Measurements from ENCODE around the gene FOXP1. TPM values are rescaled to one million over a fixed set of nuclear protein-coding genes. Genes with fewer than 3 reads are reported as not detected.

FOXP1 gene
- total and polyA plus RNA-seq, 9 of the 15 experiments (the other 6 are each of a cell fraction or from before 2014, with no cell fraction given) = 7.7 to 34.5 (median 13.7) TPM

DNA sequence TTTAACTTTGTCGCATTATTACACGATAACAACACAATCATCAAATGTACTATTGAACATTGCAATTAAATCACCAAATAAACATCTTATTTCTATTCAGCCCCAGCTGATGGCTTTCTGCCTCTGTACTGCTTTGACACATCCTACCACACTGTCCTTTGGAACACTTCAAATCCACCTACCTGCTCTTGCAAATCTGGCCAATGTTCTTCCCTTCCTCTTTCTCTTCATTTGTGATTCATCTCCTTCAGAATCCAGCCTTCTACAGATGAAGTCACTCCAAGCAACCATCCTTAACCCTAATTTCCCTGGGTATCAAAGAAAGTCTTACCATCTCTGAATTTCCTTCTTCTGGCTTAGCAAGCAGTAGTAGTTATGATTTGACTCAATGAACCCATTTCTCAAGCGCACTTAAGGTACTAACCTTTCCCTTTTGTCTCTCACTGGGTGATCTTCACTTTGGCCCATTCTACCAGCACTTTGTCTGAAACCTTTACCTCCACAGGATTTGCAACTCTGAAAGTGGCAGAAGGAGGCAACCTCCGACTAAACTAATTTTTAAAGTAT lies 502.9 kb downstream of the FOXP1 start:
- Histone ChIP-seq H3K4me2 (ENCODE audit: insufficient read depth, low read length) (no peak overlapping the region), H4K20me1 (replicated peaks; ENCODE audit: control insufficient read depth, insufficient read depth, low read length) (no peaks in the 10 kb centered on the region), H3K27me3 (ENCODE audit: control insufficient read depth in 2 of 2, insufficient read depth in 2 of 2, low read length in 2 of 2) (no peaks in the 10 kb centered on the region), H3K4me1 (replicated peaks in 1 of 2; ENCODE audit: control insufficient read depth in 2 of 2, insufficient read depth in 2 of 2, low read length in 2 of 2) (no peaks in the 10 kb centered on the region; a peak in 1 of 5 replicates), H3K9me3 (replicated peaks; ENCODE audit: control insufficient read depth, insufficient read depth, low read depth, low read length) (no peaks in the 10 kb centered on the region), H2AFZ (ENCODE audit: low read depth, low read length) (no peak overlapping the region), H3K27ac (ENCODE audit: extremely low read depth, low read depth, low read length) (no peak overlapping the region), H3K4me3 (no peak overlapping the region), H3K9me1 (ENCODE audit: control insufficient read depth, insufficient read depth, low read length) (no peaks in the 10 kb centered on the region), H3K36me3 (ENCODE audit: control insufficient read depth, insufficient read depth, low read length) (no peaks in the 10 kb centered on the region), H3K9ac (ENCODE audit: insufficient read depth in 1 of 2, low read depth in 2 of 2, low read length in 2 of 2) (no peak overlapping the region), H3K79me2 (ENCODE audit: control insufficient read depth, insufficient read depth, low read length) (no peaks in the 10 kb centered on the region; the same call in 2 of the 3 replicates)
- ATAC-seq (no peak), DNase-seq (ENCODE audit: extremely low read depth in 1 of 4, low spot score in 3 of 4) (no peak), FAIRE-seq (no peak)
- TF ChIP-seq FOS (IDR thresholded peaks at IDR 0.05; ENCODE audit: extremely low read depth, insufficient read length) (no peak), ZNF584 (CRISPR knock-in tag; IDR thresholded peaks at IDR 0.05; ENCODE audit: low read depth) (no peak), BHLHE40 (IDR thresholded peaks at IDR 0.05; ENCODE audit: low read length) (no peak), DIDO1 (tag; IDR thresholded peaks at IDR 0.05; ENCODE audit: low read depth) (no peak), TCF7L2 (IDR thresholded peaks at IDR 0.05; ENCODE audit: low read depth, low read length) (no peak), ELF2 (CRISPR knock-in tag; IDR thresholded peaks at IDR 0.05) (no peak), PTBP1 (IDR thresholded peaks at IDR 0.05; ENCODE audit: low read depth, low read length) (no peak), CHCHD3 (CRISPR knock-in tag; IDR thresholded peaks at IDR 0.05) (no peak), GATAD2B (IDR thresholded peaks at IDR 0.05; ENCODE audit: borderline replicate concordance) (no peak), POU5F1 (IDR thresholded peaks at IDR 0.05; ENCODE audit: borderline replicate concordance, low read depth, low read length, partially characterized antibody) (no peak), ZSCAN32 (CRISPR knock-in tag; IDR thresholded peaks at IDR 0.05) (no peak), RBM34 (IDR thresholded peaks at IDR 0.05; ENCODE audit: borderline replicate concordance, insufficient read depth, low read length) (no peak), ZNF12 (CRISPR knock-in tag; IDR thresholded peaks at IDR 0.05) (no peak)
- TF ChIP-seq, protein P1, sequence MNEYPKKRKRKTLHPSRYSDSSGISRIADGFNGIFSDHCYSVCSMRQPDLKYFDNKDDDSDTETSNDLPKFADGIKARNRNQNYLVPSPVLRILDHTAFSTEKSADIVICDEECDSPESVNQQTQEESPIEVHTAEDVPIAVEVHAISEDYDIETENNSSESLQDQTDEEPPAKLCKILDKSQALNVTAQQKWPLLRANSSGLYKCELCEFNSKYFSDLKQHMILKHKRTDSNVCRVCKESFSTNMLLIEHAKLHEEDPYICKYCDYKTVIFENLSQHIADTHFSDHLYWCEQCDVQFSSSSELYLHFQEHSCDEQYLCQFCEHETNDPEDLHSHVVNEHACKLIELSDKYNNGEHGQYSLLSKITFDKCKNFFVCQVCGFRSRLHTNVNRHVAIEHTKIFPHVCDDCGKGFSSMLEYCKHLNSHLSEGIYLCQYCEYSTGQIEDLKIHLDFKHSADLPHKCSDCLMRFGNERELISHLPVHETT (CRISPR knock-in tag; conservative IDR thresholded peaks at IDR 0.05 in 1 of 2, IDR thresholded peaks at IDR 0.05 in 1 of 2) = no peak
- TF ChIP-seq, protein P2, sequence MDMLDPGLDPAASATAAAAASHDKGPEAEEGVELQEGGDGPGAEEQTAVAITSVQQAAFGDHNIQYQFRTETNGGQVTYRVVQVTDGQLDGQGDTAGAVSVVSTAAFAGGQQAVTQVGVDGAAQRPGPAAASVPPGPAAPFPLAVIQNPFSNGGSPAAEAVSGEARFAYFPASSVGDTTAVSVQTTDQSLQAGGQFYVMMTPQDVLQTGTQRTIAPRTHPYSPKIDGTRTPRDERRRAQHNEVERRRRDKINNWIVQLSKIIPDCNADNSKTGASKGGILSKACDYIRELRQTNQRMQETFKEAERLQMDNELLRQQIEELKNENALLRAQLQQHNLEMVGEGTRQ (CRISPR knock-in tag; IDR thresholded peaks at IDR 0.05) = no peak
- ChIA-PET POLR2A (interaction anchor here (1.3 kb wide), 1 partner anchor 13 kb away, joined by 4 read pairs; no protein-coding TSS in a partner anchor), CTCF (ENCODE audit: low intra/inter-chr PET ratio) (no interaction called here)
- 88% methylated on average over 4 of the region's 4 CpGs for WGBS (ENCODE audit: insufficient coverage, low coverage, missing lambda C conversion rate)
- in situ Hi-C loops (cut with MboI) = no loop called here
- no TSS peak for BruUV-seq (replicated peaks)
- intact Hi-C loops (cut with micrococcal nuclease) = no loop called here
